ENCODE measurements around the gene IGLON5.

Gene IGLON5

DNA sequence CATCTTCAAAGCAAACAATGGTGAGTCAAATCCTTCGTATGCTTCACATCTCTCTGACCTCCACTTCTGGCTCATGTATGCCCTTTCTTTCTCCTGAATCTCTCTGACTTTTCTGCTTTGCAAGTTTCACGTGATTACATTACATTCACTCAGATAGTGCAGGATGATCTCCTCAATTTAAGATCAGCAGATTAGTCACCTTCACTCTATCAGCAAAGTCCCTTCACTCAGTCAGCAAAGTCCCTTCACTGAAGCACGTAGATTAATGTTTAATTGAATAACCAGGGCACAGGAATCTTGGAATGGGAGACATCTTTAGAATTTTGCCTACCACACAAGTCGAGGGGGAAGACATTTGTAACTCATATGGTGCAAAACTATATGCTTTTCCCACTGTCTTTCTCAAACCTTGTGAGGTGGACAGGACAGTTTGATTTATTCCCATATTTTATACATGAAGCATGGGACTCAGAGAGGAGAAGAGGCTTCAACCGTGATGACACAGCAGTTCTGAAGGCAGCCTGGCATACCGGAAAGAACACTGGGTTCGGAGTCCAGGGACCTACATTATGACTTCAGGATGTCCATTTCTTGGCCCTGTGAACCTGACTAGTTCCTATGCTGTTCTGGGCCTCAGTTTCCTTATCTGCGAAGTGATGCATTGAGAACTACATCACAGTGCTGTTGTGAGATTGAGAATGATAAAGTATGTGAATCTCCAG lies 37.2 kb upstream of the IGLON5 start:
- Histone ChIP-seq H3K27me3 (ENCODE audit: low read depth, low read length) (peaks cover 8% of the 10 kb centered on the region; the same call in 1 of the 2 replicates), H2AFZ (ENCODE audit: low read depth, low read length) (no peak overlapping the region)

DNA sequence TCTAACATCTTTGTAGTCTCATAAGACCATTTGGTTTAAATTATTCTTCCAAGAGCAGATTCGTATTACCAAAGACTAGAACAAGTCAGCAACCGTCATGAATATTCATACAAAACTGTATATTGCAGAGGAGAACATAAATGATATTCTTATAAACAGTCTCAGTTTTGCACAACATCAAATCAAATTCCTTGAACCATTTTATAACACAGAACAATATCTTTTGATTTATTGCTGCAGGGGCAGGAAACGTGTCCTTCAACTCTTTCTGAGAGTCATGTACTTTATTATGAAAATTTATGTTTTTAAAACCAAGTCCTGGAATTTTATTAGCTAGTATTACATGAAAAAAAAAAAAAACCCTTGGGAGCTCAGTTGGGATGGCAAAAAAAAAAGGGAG lies 34.3 kb upstream of the IGLON5 start:
- Histone ChIP-seq H3K27ac (ENCODE audit: low read length) (no peak overlapping the region), H3K9me3 (ENCODE audit: insufficient read depth, low read length) (no peaks in the 10 kb centered on the region; the same call in 1 of the 2 replicates), H2AFZ (ENCODE audit: low read depth, low read length) (no peak overlapping the region), H4K20me1 (ENCODE audit: insufficient read depth, low read length) (no peaks in the 10 kb centered on the region), H3K79me2 (ENCODE audit: low read length) (no peaks in the 10 kb centered on the region), H3K27me3 (ENCODE audit: low read depth, low read length) (peaks cover 31% of the 10 kb centered on the region), H3K4me1 (ENCODE audit: low read length) (peaks cover 9% of the 10 kb centered on the region), H3K4me3 (ENCODE audit: low read length) (no peak overlapping the region), H3K36me3 (replicated peaks; ENCODE audit: low read depth, low read length) (no peaks in the 10 kb centered on the region), H3K9ac (ENCODE audit: low read length) (no peak overlapping the region), H3K4me2 (ENCODE audit: low read length) (no peak overlapping the region)
- TF ChIP-seq, protein P1, sequence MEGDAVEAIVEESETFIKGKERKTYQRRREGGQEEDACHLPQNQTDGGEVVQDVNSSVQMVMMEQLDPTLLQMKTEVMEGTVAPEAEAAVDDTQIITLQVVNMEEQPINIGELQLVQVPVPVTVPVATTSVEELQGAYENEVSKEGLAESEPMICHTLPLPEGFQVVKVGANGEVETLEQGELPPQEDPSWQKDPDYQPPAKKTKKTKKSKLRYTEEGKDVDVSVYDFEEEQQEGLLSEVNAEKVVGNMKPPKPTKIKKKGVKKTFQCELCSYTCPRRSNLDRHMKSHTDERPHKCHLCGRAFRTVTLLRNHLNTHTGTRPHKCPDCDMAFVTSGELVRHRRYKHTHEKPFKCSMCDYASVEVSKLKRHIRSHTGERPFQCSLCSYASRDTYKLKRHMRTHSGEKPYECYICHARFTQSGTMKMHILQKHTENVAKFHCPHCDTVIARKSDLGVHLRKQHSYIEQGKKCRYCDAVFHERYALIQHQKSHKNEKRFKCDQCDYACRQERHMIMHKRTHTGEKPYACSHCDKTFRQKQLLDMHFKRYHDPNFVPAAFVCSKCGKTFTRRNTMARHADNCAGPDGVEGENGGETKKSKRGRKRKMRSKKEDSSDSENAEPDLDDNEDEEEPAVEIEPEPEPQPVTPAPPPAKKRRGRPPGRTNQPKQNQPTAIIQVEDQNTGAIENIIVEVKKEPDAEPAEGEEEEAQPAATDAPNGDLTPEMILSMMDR (IDR thresholded peaks at IDR 0.05; ENCODE audit: low read depth, low read length): no peak
- no peak for TF ChIP-seq EZH2phosphoT487 (IDR thresholded peaks at IDR 0.05; ENCODE audit: low read depth)

More for the DNA sequence above, 37.2 kb upstream of the IGLON5 start:
- Histone ChIP-seq H4K20me1 (ENCODE audit: insufficient read depth, low read length) (no peaks in the 10 kb centered on the region), H3K36me3 (replicated peaks; ENCODE audit: low read depth, low read length) (no peaks in the 10 kb centered on the region), H3K4me2 (ENCODE audit: low read length) (no peak overlapping the region), H3K27ac (ENCODE audit: low read length) (no peak overlapping the region), H3K9ac (ENCODE audit: low read length) (no peak overlapping the region), H3K9me3 (ENCODE audit: insufficient read depth, low read length) (no peaks in the 10 kb centered on the region), H3K4me1 (ENCODE audit: low read length) (peaks cover 14% of the 10 kb centered on the region), H3K79me2 (ENCODE audit: low read length) (no peaks in the 10 kb centered on the region), H3K4me3 (ENCODE audit: low read length) (no peak overlapping the region)
- TF ChIP-seq, protein P1 (IDR thresholded peaks at IDR 0.05; ENCODE audit: low read depth, low read length): no peak
- TF ChIP-seq EZH2phosphoT487 (IDR thresholded peaks at IDR 0.05; ENCODE audit: low read depth): no peak

DNA sequence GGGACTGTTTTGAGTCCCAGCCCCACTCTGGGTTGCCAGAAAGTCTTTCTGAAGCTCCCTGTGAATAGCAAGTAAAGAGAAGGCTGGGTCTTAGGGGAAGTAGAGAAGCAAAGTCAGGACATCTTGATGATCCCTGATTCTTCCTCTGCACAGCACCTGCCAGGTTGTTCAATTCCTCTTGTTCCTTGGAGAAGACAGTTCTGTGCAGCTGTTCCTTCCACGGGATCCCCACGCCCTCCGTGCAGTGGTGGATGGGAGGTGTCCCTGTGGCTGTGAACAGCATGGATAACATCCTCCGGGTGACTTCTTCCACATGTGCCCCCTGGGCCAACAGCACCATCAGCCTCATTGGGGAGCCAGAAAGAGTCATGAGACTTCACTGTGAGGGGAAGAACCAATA lies 29.1 kb upstream of the IGLON5 start:
- Histone ChIP-seq H3K4me3 (ENCODE audit: low read length) (no peak overlapping the region), H3K27ac (ENCODE audit: low read length) (no peak overlapping the region), H3K36me3 (replicated peaks; ENCODE audit: low read depth, low read length) (no peaks in the 10 kb centered on the region), H3K4me2 (ENCODE audit: low read length) (no peak overlapping the region), H3K27me3 (ENCODE audit: low read depth, low read length) (peaks cover 68% of the 10 kb centered on the region), H3K79me2 (ENCODE audit: low read length) (no peaks in the 10 kb centered on the region), H3K9ac (ENCODE audit: low read length) (no peak overlapping the region), H2AFZ (ENCODE audit: low read depth, low read length) (no peak overlapping the region), H4K20me1 (ENCODE audit: insufficient read depth, low read length) (no peaks in the 10 kb centered on the region), H3K9me3 (ENCODE audit: insufficient read depth, low read length) (no peaks in the 10 kb centered on the region; the same call in 1 of the 2 replicates), H3K4me1 (ENCODE audit: low read length) (no peaks in the 10 kb centered on the region)
- TF ChIP-seq EZH2phosphoT487 (IDR thresholded peaks at IDR 0.05; ENCODE audit: low read depth): no peak
- TF ChIP-seq, protein P1 (IDR thresholded peaks at IDR 0.05; ENCODE audit: low read depth, low read length): no peak

DNA sequence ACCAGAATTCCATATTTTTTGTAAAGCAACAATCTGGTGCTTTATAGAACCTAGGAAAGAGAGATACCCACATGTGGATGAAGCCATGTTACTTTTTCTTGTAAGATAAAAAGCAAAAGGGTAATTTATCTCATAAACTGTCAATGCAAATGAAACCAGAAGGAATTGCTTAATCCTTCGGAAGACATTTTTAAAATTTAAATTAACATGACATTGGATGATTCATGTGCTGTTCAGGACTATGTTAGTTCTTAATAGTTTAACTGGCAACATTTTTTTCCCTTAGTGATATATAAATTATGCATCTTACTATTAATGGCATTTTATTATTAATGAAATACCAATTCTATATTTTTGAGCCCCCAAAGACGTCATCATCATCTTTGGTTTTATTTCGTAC lies 25.8 kb upstream of the IGLON5 start:
- Histone ChIP-seq H3K27ac (ENCODE audit: low read length) (no peak overlapping the region), H3K4me3 (ENCODE audit: low read length) (no peak overlapping the region), H3K27me3 (ENCODE audit: low read depth, low read length) (peaks cover 65% of the 10 kb centered on the region), H4K20me1 (ENCODE audit: insufficient read depth, low read length) (no peaks in the 10 kb centered on the region), H2AFZ (ENCODE audit: low read depth, low read length) (no peak overlapping the region), H3K36me3 (replicated peaks; ENCODE audit: low read depth, low read length) (no peaks in the 10 kb centered on the region), H3K79me2 (ENCODE audit: low read length) (no peaks in the 10 kb centered on the region), H3K9me3 (ENCODE audit: insufficient read depth, low read length) (no peaks in the 10 kb centered on the region), H3K4me2 (ENCODE audit: low read length) (no peak overlapping the region), H3K9ac (ENCODE audit: low read length) (no peak overlapping the region), H3K4me1 (ENCODE audit: low read length) (no peaks in the 10 kb centered on the region)
- no peak for TF ChIP-seq EZH2phosphoT487 (IDR thresholded peaks at IDR 0.05; ENCODE audit: low read depth)
- TF ChIP-seq, protein P1 (IDR thresholded peaks at IDR 0.05; ENCODE audit: low read depth, low read length): no peak
